ENCODE measurements around the gene MUC2. TPM values are rescaled to one million over a fixed set of nuclear protein-coding genes. Genes with fewer than 3 reads are reported as not detected.

MUC2 gene
- total and polyA plus RNA-seq, 10 of the 15 experiments (the other 5 are each of a cell fraction or from before 2014, with no cell fraction given), result 0.23 TPM; not detected in 9

DNA sequence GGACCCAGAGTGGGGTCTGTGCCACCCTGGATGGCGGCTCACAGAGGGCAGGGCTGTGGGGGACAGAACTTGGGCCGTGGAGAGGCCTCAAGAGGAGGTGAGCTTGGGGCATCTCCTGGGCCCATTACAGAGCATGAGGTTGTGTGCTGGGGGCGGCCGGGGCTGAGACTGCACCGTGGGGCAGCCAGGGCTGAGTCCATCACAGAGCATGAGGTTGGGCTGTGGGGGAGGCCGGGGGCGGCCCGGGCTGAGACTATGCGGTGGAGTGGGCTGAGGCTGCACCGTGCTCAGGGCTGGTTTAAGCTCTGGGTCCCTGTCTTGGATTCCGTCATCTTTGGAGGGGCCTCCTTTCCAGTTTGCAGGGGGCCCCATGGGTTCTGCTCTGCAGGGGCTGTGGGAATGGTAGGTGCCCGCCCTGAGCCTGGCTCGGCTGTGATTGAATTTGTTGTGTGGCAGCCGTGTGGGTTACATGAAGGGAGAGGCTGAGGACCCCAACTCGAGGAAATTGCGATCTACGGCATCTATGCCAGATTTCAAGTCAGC lies 45.0 kb downstream of the MUC2 start (continued):
- TF ChIP-seq CEBPZ (IDR thresholded peaks at IDR 0.05; ENCODE audit: low read depth, low read length) (no peak), JUND (IDR thresholded peaks at IDR 0.05; ENCODE audit: low read depth, low read length) (no peak), ZBTB33 (IDR thresholded peaks at IDR 0.05) (no peak), NFYA (IDR thresholded peaks at IDR 0.05; ENCODE audit: borderline replicate concordance, low read depth, low read length) (no peak), RFX5 (IDR thresholded peaks at IDR 0.05; ENCODE audit: low read depth, low read length) (no peak)

- ATAC-seq (no peak), FAIRE-seq (no peak), DNase-seq (ENCODE audit: low read depth, low spot score) (no peak)
- H3K4me3 ChIP-seq, result no peak overlapping the region
- no peak overlapping the region for H3K27ac ChIP-seq (ENCODE audit: control insufficient read depth, insufficient read depth)
- intact Hi-C loops (cut with micrococcal nuclease; ENCODE audit: unreplicated experiment), result no loop called here
- no peaks in the 10 kb centered on the region for H3K27me3 ChIP-seq (replicated peaks in 1 of 2; ENCODE audit: control insufficient read depth in 2 of 2, insufficient read depth in 2 of 2, low read length in 1 of 2)
- in situ Hi-C loops (cut with MboI), result no loop called here
- POLR2A ChIA-PET, result no interaction called here
- no peak overlapping the region for H3K9ac ChIP-seq (ENCODE audit: control insufficient read depth, insufficient read depth, low read length)
- no peaks in the 10 kb centered on the region for H3K4me1 ChIP-seq (ENCODE audit: control insufficient read depth, insufficient read depth, low read length)
- H4K20me1 ChIP-seq (ENCODE audit: control insufficient read depth, insufficient read depth), result no peaks in the 10 kb centered on the region
- H3K79me2 ChIP-seq (ENCODE audit: control insufficient read depth, insufficient read depth, low read length), result no peaks in the 10 kb centered on the region
- CTCF ChIA-PET, result no interaction called here
- no peak overlapping the region for H2AFZ ChIP-seq (ENCODE audit: control insufficient read depth, low read depth, low read length)
- WGBS (ENCODE audit: insufficient coverage, insufficient replicate concordance, low lambda C conversion rate, missing lambda C conversion rate), result 36% methylated on average over 27 of the region's 27 CpGs
- RAD21 ChIA-PET (ENCODE audit: unreplicated experiment), result no interaction called here
- SMC1A ChIA-PET (ENCODE audit: uncharacterized antibody, unreplicated experiment), result no interaction called here
- no TSS peak for BruUV-seq (replicated peaks)
- H3K9me3 ChIP-seq (replicated peaks; ENCODE audit: control insufficient read depth, insufficient read depth, low read length), result no peaks in the 10 kb centered on the region
- no peak overlapping the region for H3K4me2 ChIP-seq (ENCODE audit: control insufficient read depth, insufficient read depth)
- no peaks in the 10 kb centered on the region for H3K36me3 ChIP-seq (ENCODE audit: control insufficient read depth in 2 of 2, insufficient read depth in 2 of 2, low read length in 1 of 2)
- no peak for TF ChIP-seq TBL1XR1 (IDR thresholded peaks at IDR 0.05; ENCODE audit: low read depth, low read length)
- TF ChIP-seq CREB1 (IDR thresholded peaks at IDR 0.05; ENCODE audit: low read depth), result no peak
- TF ChIP-seq TCF7 (IDR thresholded peaks at IDR 0.05; ENCODE audit: borderline replicate concordance), result no peak
- TF ChIP-seq MEF2B (IDR thresholded peaks at IDR 0.05; ENCODE audit: partially characterized antibody, poor library complexity, severe bottlenecking), result no peak
- no peak for TF ChIP-seq SMAD1 (IDR thresholded peaks at IDR 0.05; ENCODE audit: low read depth, partially characterized antibody)
- no peak for TF ChIP-seq NR2F1 (conservative IDR thresholded peaks at IDR 0.05)
- TF ChIP-seq ZNF274 (IDR thresholded peaks at IDR 0.05; ENCODE audit: insufficient read depth, insufficient read length), result no peak
- TF ChIP-seq ATF7 (IDR thresholded peaks at IDR 0.05; ENCODE audit: low read depth), result no peak
- TF ChIP-seq ZNF622 (IDR thresholded peaks at IDR 0.05), result no peak
- TF ChIP-seq MEF2A (IDR thresholded peaks at IDR 0.05; ENCODE audit: insufficient read depth, low read depth, low read length), result no peak
- no peak for TF ChIP-seq MYC (IDR thresholded peaks at IDR 0.05; ENCODE audit: insufficient read depth, insufficient read length, insufficient replicate concordance, low read length, severe bottlenecking)
- no peak for TF ChIP-seq NFXL1 (IDR thresholded peaks at IDR 0.05; ENCODE audit: borderline replicate concordance)
- TF ChIP-seq ZSCAN29 (IDR thresholded peaks at IDR 0.05), result no peak
- no peak for TF ChIP-seq YBX1 (IDR thresholded peaks at IDR 0.05)
Observed at GRCh38 chr11:1120532-1121330, 46.1 kb downstream of the MUC2 start.
